DND-41 (cell line): Measurements from ENCODE around the gene SART1.

Experiments used
- EZH2 ChIP-seq: IDR thresholded peaks from 3 replicates; pipeline ENCODE4 v1.6.1; 2012; ENCODE audit warnings: borderline replicate concordance, low read depth, mild to moderate bottlenecking, moderate library complexity, low read length, inconsistent platforms; ENCODE audit not compliant: severe bottlenecking
- TF ChIP-seq, protein P1 (sequence below): IDR thresholded peaks from 2 replicates; pipeline ENCODE4 v1.5.1; 2012; ENCODE audit warnings: borderline replicate concordance, low read length, moderate library complexity, mild to moderate bottlenecking; ENCODE audit not compliant: poor library complexity, severe bottlenecking; ENCODE audit errors: extremely low read depth

DNA sequence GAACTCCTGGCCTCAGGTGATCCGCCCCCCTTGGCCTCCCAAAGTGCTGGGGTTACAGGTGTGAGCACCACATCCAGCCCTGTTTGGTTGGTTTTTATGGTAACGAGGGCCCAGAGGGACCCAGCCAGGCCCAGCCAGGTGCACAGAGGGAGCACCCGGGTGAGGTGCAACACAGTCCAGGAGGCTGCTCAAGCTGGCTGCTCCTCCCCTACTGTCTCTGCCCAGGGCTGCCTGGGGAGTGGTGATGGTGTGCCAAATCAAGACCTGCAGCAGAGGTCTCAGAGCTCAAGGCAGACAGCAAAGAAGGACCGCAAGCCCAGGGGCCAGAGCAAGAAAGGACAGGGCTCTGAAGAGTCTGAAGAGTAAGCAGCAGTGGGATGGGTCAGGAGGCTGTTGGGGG, 14.9 kb upstream of the SART1 start:
- TF ChIP-seq, protein P1, sequence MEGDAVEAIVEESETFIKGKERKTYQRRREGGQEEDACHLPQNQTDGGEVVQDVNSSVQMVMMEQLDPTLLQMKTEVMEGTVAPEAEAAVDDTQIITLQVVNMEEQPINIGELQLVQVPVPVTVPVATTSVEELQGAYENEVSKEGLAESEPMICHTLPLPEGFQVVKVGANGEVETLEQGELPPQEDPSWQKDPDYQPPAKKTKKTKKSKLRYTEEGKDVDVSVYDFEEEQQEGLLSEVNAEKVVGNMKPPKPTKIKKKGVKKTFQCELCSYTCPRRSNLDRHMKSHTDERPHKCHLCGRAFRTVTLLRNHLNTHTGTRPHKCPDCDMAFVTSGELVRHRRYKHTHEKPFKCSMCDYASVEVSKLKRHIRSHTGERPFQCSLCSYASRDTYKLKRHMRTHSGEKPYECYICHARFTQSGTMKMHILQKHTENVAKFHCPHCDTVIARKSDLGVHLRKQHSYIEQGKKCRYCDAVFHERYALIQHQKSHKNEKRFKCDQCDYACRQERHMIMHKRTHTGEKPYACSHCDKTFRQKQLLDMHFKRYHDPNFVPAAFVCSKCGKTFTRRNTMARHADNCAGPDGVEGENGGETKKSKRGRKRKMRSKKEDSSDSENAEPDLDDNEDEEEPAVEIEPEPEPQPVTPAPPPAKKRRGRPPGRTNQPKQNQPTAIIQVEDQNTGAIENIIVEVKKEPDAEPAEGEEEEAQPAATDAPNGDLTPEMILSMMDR = no peak
- TF ChIP-seq EZH2 = no peak
